Amygdala (tissue), 56 donors: ENCODE results near the gene PRG3.
A peak's percentile ranks its signal among the peaks of the same experiment; 100 is the strongest.
"Not testable (repeated sequence)": the region's sequence is repeated elsewhere in the genome, so short reads cannot be mapped to it uniquely, and the experiment has no call there.

Source experiments
- DNase-seq, 56 donors: peaks; one replicate each; lab custom pipeline; 2025; lab: John Stamatoyannopoulos, UW

The PRG3 gene

GRCh38 chr11:57363131-57364080 lies 17.5 kb downstream of the PRG3 start:
- DNase-seq = no peak

DNA sequence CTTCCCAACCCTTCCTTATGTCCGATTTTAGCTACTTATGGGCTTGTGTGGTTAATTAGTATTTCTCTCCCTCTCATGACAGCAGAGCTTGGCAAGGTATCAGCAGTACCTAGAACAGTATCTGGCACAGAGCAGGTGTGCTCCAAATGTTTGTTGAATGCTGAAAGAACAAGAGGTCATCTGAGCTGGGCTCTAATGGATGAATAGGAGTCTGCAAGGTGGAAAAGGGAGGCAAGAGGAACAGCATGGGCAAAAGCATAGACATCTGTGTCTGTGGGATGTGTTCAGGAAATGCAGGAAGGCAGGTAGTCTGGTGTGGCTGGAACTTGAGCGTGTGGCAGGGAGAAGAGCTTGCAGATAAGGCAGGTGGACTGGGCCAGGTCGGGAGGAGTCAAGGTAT lies 19.0 kb downstream of the PRG3 start:
- no peak for DNase-seq

- not testable (repeated sequence) for DNase-seq
These were observed 19.5 kb downstream of the PRG3 start for GRCh38 chr11:57361420-57361819.

DNA sequence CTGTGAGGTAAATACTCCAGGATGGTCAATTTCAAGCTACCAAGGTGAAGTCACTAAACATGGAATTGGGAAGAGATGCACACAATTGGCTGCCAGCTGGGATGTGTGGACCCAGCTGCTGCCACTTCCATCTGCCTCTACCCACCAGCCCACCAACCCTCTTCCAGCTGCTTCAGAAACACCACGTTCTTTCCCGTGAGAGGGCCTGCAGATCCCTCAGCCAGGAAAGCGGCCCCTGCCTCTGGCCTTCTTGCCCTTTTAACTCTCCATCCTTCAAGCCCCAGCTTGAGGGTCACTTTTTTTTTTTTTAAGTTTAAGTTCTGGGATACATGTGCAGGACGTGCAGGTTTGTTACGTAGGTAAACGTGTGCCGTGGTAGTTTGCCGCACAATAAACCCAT lies 20.0 kb downstream of the PRG3 start:
- DNase-seq = no peak

- DNase-seq = no peak
These were observed 20.9 kb downstream of the PRG3 start for GRCh38 chr11:57359896-57360690.

GRCh38 chr11:57359396-57359795 lies 21.6 kb downstream of the PRG3 start:
- no peak for DNase-seq

- DNase-seq = no peak
These were observed 22.0 kb downstream of the PRG3 start for GRCh38 chr11:57358991-57359390.

- DNase-seq = no peak
These were observed 22.4 kb downstream of the PRG3 start for GRCh38 chr11:57358543-57358961.

DNA sequence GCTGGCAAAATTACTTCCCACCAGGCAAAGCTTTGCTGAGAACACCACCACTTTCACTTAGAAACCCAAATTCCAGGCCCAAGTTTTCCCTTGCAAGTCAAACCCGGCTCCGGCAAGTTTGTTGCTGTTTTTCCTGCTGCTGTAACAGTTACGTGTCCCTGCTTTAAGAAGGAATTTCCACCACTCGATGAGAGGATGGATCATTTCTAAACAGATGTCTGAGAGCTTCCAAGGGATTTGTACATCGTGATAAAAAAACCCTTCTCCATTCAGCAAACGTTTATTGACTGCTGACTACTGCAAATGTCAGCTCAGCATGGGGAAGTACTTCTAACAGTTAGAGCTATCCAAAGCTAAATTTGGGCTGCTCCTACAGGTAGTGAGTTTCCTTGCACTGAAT lies 23.1 kb downstream of the PRG3 start:
- no peak for DNase-seq

DNA sequence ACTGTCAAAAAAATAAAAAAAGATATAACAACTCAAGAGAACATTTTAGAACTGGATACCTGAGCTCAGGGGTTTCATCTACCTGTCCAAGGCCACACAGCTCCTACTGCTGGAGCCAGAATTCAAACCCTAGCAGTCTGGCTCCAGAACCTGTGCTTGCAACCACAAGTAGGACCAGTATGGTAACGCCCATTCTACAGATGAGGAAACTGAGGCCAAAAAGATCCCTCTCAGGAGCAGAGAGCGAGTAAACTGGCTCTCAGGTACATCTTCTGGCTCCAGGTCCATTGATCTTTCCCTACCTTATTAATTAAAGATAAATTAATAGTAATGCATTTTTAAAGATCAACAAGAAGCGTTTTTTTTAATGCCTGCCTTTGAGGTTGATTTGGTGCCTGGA lies 23.6 kb downstream of the PRG3 start:
- DNase-seq = no peak

GRCh38 chr11:57356268-57356667 lies 24.7 kb downstream of the PRG3 start:
- no peak for DNase-seq

GRCh38 chr11:57354699-57355098 lies 26.3 kb downstream of the PRG3 start:
- DNase-seq = peak in 1 of 56 donors; percentile 2

DNA sequence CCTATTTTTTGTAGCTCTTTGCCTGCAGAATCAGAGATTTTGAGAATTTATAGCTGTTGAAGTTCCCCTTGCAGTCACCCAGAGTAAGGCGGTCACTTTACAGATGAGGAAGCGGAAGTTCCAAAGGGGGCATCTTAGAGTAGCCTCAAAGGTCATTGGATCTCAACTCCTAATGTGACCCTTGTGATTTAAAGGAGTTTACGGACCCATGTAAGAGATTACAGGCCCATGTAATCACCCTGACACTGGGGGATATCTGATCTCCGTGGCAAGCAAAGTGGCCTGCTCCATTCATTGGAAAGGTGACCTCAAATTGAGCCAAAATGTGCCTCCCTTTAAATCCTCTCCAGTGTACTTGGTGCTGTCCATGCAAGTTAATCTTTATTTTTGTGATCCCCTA lies 27.1 kb downstream of the PRG3 start:
- DNase-seq = no peak

DNA sequence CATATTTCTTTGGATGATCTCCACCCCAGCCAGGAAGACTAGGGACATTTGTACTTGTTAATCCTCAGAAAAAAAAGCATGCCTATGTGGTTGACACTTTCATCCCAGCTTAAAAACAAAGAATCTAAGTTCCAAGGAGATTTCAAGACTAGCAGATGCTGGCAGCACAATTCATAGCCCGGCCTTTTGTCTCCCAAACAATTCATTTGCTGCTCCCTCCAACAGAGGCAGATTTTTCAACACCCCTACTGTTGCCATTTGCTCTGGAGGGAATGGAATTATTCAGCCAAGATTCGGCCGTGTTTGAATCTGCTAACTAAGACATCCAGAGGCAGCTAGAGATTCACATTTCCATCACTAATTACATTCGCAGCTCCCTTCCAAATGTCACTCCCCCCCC lies 27.5 kb downstream of the PRG3 start:
- DNase-seq = peak in 1 of 56 donors; percentile 19

DNA sequence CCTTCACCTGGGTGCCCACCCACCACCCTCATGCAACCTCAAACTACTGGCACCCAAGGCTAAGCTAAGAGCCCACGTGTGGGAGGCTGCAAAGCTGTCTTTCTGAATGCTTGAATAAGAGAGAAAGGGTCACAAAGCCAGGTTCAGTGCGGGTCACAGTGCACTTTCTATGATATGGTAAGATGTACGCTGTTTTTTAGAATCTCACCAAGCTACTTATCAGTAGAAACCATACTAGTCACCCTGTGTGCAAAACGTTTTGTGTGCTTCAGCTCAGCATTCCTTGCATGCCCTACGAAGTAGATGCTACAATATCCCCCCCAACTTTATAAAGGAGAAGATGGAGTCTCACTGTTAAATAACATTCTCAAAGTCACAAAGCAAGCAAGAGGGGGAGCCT lies 27.9 kb downstream of the PRG3 start:
- DNase-seq = no peak

DNA sequence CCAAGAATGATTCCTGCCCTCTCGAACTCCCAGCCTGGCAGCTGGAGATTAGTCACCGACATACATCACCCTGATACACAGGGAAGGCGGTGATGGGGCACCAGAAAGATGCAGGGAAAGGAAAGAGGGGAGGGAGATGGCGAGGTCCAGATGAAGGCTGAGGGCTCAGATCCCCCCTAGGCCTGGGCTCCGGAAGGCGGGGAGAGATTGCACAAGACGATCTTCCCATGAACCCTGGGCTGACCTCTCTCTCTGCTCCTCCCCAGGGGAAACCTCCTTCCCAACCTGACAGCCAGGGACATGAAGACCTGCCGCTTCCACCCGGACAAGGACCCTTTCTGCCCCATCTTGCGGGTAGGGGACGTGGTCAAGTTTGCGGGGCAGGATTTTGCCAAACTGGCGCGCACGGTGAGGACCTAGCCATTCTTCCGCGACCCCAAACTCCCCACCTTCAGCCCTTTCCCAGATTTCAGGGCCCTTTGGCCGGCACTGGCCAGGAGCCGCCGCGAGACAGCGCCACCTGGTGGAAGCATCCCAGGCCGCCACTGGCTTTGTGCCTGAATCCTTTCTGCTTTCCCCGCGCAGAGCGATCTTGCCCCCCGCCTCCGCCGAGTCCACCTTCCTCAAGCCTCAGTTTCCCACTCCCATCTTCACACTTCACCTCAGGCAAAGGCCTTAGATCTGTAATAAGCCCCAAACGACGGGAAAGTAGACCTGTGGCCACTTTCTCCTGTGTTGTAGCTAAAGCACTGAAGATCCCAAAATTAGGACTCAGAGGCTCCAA lies 31.3 kb downstream of the PRG3 start:
- DNase-seq = peak in 41 of 56 donors; percentile 5 to 81 (median 28)

- no peak for DNase-seq
These were observed 32.2 kb downstream of the PRG3 start for GRCh38 chr11:57348636-57349313.

DNA sequence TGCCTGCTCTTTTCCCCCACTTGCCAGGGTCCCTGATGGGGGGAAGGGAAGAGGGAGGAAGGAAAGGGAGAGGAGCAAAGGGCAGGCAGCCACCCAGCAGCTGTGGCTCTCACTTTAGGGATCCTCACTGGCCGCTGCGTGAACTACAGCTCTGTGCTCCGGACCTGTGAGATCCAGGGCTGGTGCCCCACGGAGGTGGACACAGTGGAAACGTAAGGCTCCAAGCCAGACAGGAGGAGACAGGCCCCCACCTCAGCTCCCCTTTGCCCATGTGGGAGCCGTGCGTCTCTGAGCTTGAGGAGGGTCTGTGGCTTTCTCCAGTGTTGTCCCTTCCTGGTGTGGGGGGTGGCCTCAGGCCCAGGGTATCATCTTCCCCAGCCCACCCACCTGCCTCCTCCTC lies 32.9 kb downstream of the PRG3 start:
- no peak for DNase-seq

DNA sequence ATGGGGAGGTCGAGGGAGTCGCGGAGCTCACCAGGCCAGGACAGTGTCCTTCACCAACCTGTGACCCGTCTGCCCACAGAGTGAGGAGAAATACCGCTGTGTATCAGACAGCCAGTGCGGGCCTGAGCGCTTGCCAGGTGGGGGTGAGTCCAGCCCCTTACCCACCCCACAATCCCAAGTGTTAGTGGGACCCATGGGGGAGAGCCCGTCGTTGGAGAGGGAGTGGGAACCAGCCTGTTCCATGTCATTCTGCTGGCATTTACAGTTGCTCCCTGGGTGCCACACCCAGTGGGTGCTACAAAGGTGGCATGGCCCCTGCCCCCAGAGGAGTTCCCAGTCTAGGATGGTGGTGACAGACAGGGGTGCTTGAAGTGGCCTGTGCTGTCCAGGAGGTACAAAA lies 33.6 kb downstream of the PRG3 start:
- DNase-seq = no peak

DNA sequence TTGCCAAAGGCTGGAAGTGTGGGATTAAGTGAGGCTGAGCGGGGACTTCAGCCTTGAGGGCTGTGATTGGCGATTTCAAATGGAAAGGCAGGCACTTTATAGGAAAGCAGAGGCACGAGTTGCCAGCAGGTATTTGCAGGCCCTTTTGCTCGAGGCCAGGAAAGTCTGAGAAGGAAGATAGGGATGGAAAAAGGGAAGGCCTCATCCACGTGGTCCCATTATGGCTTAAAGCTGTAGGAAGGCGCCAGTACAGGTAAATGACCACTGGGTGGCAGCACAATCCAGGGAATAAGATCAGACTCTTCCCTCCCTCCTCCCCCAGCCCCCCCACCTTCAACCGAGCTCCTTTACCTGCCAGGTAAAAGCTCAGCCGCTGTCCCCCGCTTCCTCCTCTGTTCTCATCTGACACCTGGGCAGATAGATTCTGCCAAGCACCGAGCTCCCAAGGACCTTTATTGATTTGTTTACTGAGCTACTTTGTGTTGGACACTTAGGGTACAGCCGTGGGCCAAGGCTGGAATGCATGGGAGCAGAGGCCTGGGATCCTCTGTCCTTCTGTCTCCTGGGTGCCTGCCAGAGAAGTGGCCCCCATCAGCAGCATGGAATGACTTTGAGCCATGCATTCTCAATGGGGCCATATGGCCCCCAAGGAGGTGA lies 35.3 kb downstream of the PRG3 start:
- peak in 48 of 56 donors; percentile 9 to 82 (median 34) for DNase-seq
